ENCODE results near the gene PPP1R3C. TPM values are rescaled to one million over a fixed set of nuclear protein-coding genes. Genes with fewer than 3 reads are reported as not detected.

Gene PPP1R3C
- total RNA-seq, 2 donors from 2014 or later: 0.51 to 0.91 TPM

DNA sequence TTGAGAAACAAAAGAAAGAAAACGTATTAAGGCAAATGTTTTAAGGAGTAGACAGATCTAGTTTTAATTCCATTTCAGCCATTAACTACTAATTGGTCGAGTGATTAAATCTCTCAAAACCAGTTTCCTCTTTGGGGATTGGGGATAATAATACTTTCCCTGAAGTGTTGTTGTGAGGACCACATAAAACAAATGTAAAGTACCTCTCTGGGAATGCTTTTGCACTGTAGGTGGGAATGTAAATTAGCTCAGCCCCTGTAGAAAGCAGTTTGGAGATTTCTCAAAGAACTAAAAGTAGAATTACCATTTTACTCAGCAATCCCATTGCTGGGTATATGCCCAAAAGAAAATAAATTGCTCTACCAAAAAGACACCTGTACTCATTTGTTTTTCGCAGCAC, 36.0 kb upstream of the PPP1R3C start:
- no peak for TF ChIP-seq CTCF (conservative IDR thresholded peaks at IDR 0.05)
- Histone ChIP-seq H3K9ac (ENCODE audit: extremely low read depth, low read length, poor library complexity, severe bottlenecking) (no peak overlapping the region), H3K4me3 (ENCODE audit: low read length) (no peak overlapping the region), H3K4me1 (ENCODE audit: control insufficient read depth, insufficient read depth, low read length) (no peaks in the 10 kb centered on the region), H3K36me3 (ENCODE audit: control insufficient read depth, insufficient read depth, low read length) (no peaks in the 10 kb centered on the region), H3K27ac (ENCODE audit: low read depth, low read length) (no peak overlapping the region), H3K9me3 (ENCODE audit: control insufficient read depth, low read length) (no peaks in the 10 kb centered on the region), H3K27me3 (ENCODE audit: control insufficient read depth, insufficient read depth, low read length, poor library complexity, severe bottlenecking) (no peaks in the 10 kb centered on the region)
- no peaks in the 10 kb centered on the region for H3K27me3 Mint-ChIP-seq (ENCODE audit: insufficient read depth)
- H3K4me3 Mint-ChIP-seq: no peak overlapping the region
- H3K27ac Mint-ChIP-seq: no peak overlapping the region
- no peak for DNase-seq
- no peaks in the 10 kb centered on the region for H3K36me3 Mint-ChIP-seq (ENCODE audit: low read depth)
- WGBS, 2 experiments (ENCODE audit: insufficient coverage in 1 of 2, insufficient read length in 1 of 2): 76% methylated on average over 3 of the region's 3 CpGs; no CpG with 5 or more reads in 1 of the 2 experiments
- H3K9me3 Mint-ChIP-seq: no peaks in the 10 kb centered on the region
- peaks cover 4% of the 10 kb centered on the region for H3K4me1 Mint-ChIP-seq

DNA sequence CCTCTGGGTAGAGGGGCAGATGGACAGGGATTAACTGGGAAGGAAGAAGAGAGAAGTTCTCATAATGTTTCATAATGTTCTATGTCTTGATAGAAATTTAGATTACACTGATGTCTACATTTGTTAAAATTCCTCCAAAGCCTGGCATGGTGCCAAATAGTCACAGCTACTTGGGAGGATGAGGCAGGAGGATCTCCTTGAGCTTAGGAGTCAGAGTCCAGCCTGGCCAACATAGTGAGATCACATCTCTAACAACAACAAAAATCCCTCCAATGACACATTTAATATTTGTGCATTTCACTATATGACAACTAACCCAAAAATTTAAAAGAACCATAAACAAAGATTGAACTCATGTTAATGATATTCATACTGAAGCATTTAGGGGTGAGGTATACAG, 33.0 kb upstream of the PPP1R3C start:
- TF ChIP-seq CTCF (conservative IDR thresholded peaks at IDR 0.05): no peak

DNA sequence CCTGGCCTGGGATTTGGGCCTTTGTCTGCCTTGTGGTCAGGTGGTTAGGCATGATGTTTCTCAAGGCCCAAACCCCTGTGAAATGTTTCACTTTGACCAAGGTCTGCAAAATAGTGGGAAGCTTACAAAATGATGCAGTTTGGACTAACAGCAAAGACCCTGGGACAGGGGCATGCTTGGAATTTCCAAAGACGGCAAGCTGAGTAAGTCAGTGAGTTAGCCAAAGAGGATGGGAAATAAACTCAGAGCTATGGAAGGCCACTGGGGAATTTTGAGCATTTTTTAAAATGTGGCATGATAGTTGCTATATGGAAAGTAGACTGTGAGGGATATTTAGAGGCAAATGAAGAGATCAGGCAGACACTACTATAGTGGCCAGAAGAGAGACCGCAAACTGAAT, 31.6 kb upstream of the PPP1R3C start:
- Mint-ChIP-seq H3K36me3 (ENCODE audit: low read depth) (no peaks in the 10 kb centered on the region), H3K9me3 (no peaks in the 10 kb centered on the region), H3K4me3 (no peak overlapping the region), H3K27ac (no peak overlapping the region), H3K27me3 (ENCODE audit: insufficient read depth) (no peaks in the 10 kb centered on the region), H3K4me1 (no peaks in the 10 kb centered on the region)
- H3K4me1 ChIP-seq (ENCODE audit: control insufficient read depth, insufficient read depth, low read length): no peaks in the 10 kb centered on the region
- H3K4me3 ChIP-seq (ENCODE audit: low read length): no peak overlapping the region
- H3K9me3 ChIP-seq (ENCODE audit: control insufficient read depth, low read length): no peaks in the 10 kb centered on the region
- H3K36me3 ChIP-seq (ENCODE audit: control insufficient read depth, insufficient read depth, low read length): no peaks in the 10 kb centered on the region
- TF ChIP-seq CTCF (conservative IDR thresholded peaks at IDR 0.05): no peak
- WGBS, 2 experiments (ENCODE audit: insufficient coverage in 1 of 2, insufficient read length in 1 of 2): 83 to 90% methylated on average over 1 to 2 of the region's 2 CpGs
- no peaks in the 10 kb centered on the region for H3K27me3 ChIP-seq (ENCODE audit: control insufficient read depth, insufficient read depth, low read length, poor library complexity, severe bottlenecking)
- no peak for DNase-seq
- no peak overlapping the region for H3K27ac ChIP-seq (ENCODE audit: low read depth, low read length)
- no peak overlapping the region for H3K9ac ChIP-seq (ENCODE audit: extremely low read depth, low read length, poor library complexity, severe bottlenecking)

More for the DNA sequence above, 33.0 kb upstream of the PPP1R3C start:
- no peak overlapping the region for H3K9ac ChIP-seq (ENCODE audit: extremely low read depth, low read length, poor library complexity, severe bottlenecking)
- no peak for DNase-seq
- H3K9me3 Mint-ChIP-seq: no peaks in the 10 kb centered on the region
- H3K27ac Mint-ChIP-seq: no peak overlapping the region
- no peak overlapping the region for H3K4me3 ChIP-seq (ENCODE audit: low read length)
- no peaks in the 10 kb centered on the region for H3K36me3 Mint-ChIP-seq (ENCODE audit: low read depth)
- no peaks in the 10 kb centered on the region for H3K27me3 Mint-ChIP-seq (ENCODE audit: insufficient read depth)
- H3K9me3 ChIP-seq (ENCODE audit: control insufficient read depth, low read length): no peaks in the 10 kb centered on the region
- no peaks in the 10 kb centered on the region for H3K27me3 ChIP-seq (ENCODE audit: control insufficient read depth, insufficient read depth, low read length, poor library complexity, severe bottlenecking)
- no peaks in the 10 kb centered on the region for H3K36me3 ChIP-seq (ENCODE audit: control insufficient read depth, insufficient read depth, low read length)
- no peak overlapping the region for H3K27ac ChIP-seq (ENCODE audit: low read depth, low read length)
- no peaks in the 10 kb centered on the region for H3K4me1 ChIP-seq (ENCODE audit: control insufficient read depth, insufficient read depth, low read length)
- H3K4me3 Mint-ChIP-seq: no peak overlapping the region
- no peaks in the 10 kb centered on the region for H3K4me1 Mint-ChIP-seq

All from endodermal cell (in vitro differentiated cells).